ENCODE measurements around the gene BICC1. TPM values are rescaled to one million over a fixed set of nuclear protein-coding genes. Genes with fewer than 3 reads are reported as not detected.
A peak's percentile ranks its signal among the peaks of the same experiment; 100 is the strongest.

BICC1 gene
- total and polyA plus RNA-seq, 2 of the 13 experiments (the other 11 are each of a cell fraction or from before 2014, with no cell fraction given): 0.18 to 1.5 TPM

DNA sequence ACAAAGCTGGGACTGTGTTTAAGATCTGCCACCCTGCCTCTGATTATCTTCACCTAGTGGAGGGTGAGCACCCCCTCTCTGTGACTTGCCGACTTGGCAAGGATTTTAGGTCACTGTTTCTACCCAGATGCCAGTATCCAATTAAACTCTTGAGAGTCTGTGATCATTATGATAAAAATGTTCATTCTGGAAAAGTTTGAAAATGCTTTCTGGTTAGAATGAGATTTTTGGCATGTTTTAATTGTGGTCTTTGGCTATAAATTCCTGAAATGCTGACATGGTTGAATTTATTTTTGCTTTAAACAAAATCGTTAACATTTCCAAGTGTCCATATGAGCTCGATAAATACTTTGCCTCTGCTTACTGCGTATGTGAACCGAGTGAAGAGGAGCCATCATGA, 221.4 kb downstream of the BICC1 start:
- Histone ChIP-seq H2AFZ (ENCODE audit: low read length) (no peak overlapping the region), H3K9me3 (ENCODE audit: low read length) (peaks cover 16% of the 10 kb centered on the region; the same call in 1 of the 2 replicates), H3K27me3 (ENCODE audit: control insufficient read depth in 1 of 2, insufficient read depth in 2 of 2, low read length in 2 of 2) (no peaks in the 10 kb centered on the region), H3K9ac (ENCODE audit: insufficient read depth, low read depth, low read length) (no peak overlapping the region), H3K4me1 (ENCODE audit: insufficient read depth, low read length) (no peaks in the 10 kb centered on the region), H3K79me2 (ENCODE audit: insufficient read depth, low read length) (no peaks in the 10 kb centered on the region), H3K27ac (ENCODE audit: extremely low read length, insufficient read depth, low read length) (no peak overlapping the region), H3K36me3 (replicated peaks in 1 of 2; ENCODE audit: control insufficient read depth in 1 of 2, insufficient read depth in 2 of 2, low read length in 2 of 2) (no peaks in the 10 kb centered on the region), H4K20me1 (ENCODE audit: insufficient read depth, low read length) (no peaks in the 10 kb centered on the region), H3K4me2 (ENCODE audit: low read depth, low read length) (no peak overlapping the region), H3K4me3 (replicated peaks in 1 of 3; ENCODE audit: insufficient read depth in 1 of 3, low read depth in 2 of 3, low read length in 3 of 3) (no peak overlapping the region)
- DNase-seq (ENCODE audit: low spot score) (no peak), ATAC-seq (no peak), FAIRE-seq (no peak)
- 86% methylated on average over 5 of the region's 5 CpGs for WGBS (ENCODE audit: low lambda C conversion rate)
- POLR2A ChIA-PET: no interaction called here
- CTCF ChIA-PET (ENCODE audit: low intra/inter-chr PET ratio, low total read pairs): no interaction called here
- in situ Hi-C loops (cut with HindIII; ENCODE audit: extremely low pct_ligation_motif_present, low pct_unique_long_range_greater_than_20kb) (no loop called here), intact Hi-C loops (cut with micrococcal nuclease; ENCODE audit: unreplicated experiment) (no loop called here)
- BruUV-seq (replicated peaks): no TSS peak
- TF ChIP-seq TOPORS (CRISPR knock-in tag; IDR thresholded peaks at IDR 0.05) (no peak), ZNF564 (CRISPR knock-in tag; IDR thresholded peaks at IDR 0.05) (no peak), HNF4A (CRISPR knock-in tag; IDR thresholded peaks at IDR 0.05) (no peak), ZSCAN30 (CRISPR knock-in tag; IDR thresholded peaks at IDR 0.05) (no peak), MAFF (IDR thresholded peaks at IDR 0.05; ENCODE audit: low read depth, low read length) (peak; percentile 54; the same call in 1 of the 2 replicates), MAFK (conservative IDR thresholded peaks at IDR 0.05 in 1 of 2, IDR thresholded peaks at IDR 0.05 in 1 of 2; ENCODE audit: low read length in 2 of 2) (peak in 1 of 2 experiments; percentile 76; a peak in 3 of 4 replicates)
- TF ChIP-seq, protein P1, sequence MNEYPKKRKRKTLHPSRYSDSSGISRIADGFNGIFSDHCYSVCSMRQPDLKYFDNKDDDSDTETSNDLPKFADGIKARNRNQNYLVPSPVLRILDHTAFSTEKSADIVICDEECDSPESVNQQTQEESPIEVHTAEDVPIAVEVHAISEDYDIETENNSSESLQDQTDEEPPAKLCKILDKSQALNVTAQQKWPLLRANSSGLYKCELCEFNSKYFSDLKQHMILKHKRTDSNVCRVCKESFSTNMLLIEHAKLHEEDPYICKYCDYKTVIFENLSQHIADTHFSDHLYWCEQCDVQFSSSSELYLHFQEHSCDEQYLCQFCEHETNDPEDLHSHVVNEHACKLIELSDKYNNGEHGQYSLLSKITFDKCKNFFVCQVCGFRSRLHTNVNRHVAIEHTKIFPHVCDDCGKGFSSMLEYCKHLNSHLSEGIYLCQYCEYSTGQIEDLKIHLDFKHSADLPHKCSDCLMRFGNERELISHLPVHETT (CRISPR knock-in tag; conservative IDR thresholded peaks at IDR 0.05): no peak

DNA sequence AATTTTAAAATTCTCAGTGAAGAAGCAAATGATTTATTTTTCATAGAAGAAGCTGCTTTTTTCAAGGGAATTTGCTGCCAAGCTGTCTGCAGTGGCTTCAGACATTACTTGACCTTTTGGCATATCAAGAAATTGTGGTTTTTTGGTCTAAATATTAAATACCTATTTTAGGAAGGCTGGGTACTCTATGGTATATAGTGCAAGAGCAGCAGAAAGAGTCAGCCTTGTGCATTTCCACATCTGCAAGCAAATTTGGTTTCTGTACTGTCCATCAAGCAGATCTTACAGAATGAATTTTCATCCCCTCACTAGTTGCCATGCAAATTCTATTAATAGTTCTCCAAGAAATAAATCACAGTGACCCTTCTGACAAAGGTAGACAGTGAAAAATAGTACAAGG, 222.0 kb downstream of the BICC1 start:
- DNase-seq (ENCODE audit: low spot score) (no peak), ATAC-seq (no peak), FAIRE-seq (no peak)
- H3K4me1 ChIP-seq (ENCODE audit: insufficient read depth, low read length): no peaks in the 10 kb centered on the region
- H3K4me2 ChIP-seq (ENCODE audit: low read depth, low read length): no peak overlapping the region
- no peak overlapping the region for H2AFZ ChIP-seq (ENCODE audit: low read length)
- no peaks in the 10 kb centered on the region for H3K27me3 ChIP-seq (ENCODE audit: control insufficient read depth in 1 of 2, insufficient read depth in 2 of 2, low read length in 2 of 2)
- H3K36me3 ChIP-seq (replicated peaks in 1 of 2; ENCODE audit: control insufficient read depth in 1 of 2, insufficient read depth in 2 of 2, low read length in 2 of 2): no peaks in the 10 kb centered on the region
- POLR2A ChIA-PET: no interaction called here
- BruUV-seq (replicated peaks): no TSS peak
- no peaks in the 10 kb centered on the region for H3K79me2 ChIP-seq (ENCODE audit: insufficient read depth, low read length)
- TF ChIP-seq, protein P2, sequence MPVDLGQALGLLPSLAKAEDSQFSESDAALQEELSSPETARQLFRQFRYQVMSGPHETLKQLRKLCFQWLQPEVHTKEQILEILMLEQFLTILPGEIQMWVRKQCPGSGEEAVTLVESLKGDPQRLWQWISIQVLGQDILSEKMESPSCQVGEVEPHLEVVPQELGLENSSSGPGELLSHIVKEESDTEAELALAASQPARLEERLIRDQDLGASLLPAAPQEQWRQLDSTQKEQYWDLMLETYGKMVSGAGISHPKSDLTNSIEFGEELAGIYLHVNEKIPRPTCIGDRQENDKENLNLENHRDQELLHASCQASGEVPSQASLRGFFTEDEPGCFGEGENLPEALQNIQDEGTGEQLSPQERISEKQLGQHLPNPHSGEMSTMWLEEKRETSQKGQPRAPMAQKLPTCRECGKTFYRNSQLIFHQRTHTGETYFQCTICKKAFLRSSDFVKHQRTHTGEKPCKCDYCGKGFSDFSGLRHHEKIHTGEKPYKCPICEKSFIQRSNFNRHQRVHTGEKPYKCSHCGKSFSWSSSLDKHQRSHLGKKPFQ (CRISPR knock-in tag; IDR thresholded peaks at IDR 0.05; ENCODE audit: insufficient replicate concordance): no peak
- TF ChIP-seq CREM (IDR thresholded peaks at IDR 0.05): no peak
- TF ChIP-seq CREM (CRISPR knock-in tag; IDR thresholded peaks at IDR 0.05): no peak
- no peak for TF ChIP-seq RBAK (CRISPR knock-in tag; IDR thresholded peaks at IDR 0.05)
- no peak for TF ChIP-seq ZNF550 (CRISPR knock-in tag; IDR thresholded peaks at IDR 0.05; ENCODE audit: borderline replicate concordance)
- no peak for TF ChIP-seq TBP (CRISPR knock-in tag; IDR thresholded peaks at IDR 0.05)
- no peak for TF ChIP-seq RFXAP (CRISPR knock-in tag; IDR thresholded peaks at IDR 0.05; ENCODE audit: borderline replicate concordance)
- TF ChIP-seq ZNF607 (CRISPR knock-in tag; IDR thresholded peaks at IDR 0.05; ENCODE audit: borderline replicate concordance): no peak
- TF ChIP-seq, protein P3, sequence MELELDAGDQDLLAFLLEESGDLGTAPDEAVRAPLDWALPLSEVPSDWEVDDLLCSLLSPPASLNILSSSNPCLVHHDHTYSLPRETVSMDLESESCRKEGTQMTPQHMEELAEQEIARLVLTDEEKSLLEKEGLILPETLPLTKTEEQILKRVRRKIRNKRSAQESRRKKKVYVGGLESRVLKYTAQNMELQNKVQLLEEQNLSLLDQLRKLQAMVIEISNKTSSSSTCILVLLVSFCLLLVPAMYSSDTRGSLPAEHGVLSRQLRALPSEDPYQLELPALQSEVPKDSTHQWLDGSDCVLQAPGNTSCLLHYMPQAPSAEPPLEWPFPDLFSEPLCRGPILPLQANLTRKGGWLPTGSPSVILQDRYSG (CRISPR knock-in tag; IDR thresholded peaks at IDR 0.05): no peak
- no peak overlapping the region for H3K4me3 ChIP-seq (replicated peaks in 1 of 3; ENCODE audit: insufficient read depth in 1 of 3, low read depth in 2 of 3, low read length in 3 of 3)
- no peak overlapping the region for H3K27ac ChIP-seq (ENCODE audit: extremely low read length, insufficient read depth, low read length)
- intact Hi-C loops (cut with micrococcal nuclease; ENCODE audit: unreplicated experiment): no loop called here
- no peak overlapping the region for H3K9ac ChIP-seq (ENCODE audit: insufficient read depth, low read depth, low read length)
- in situ Hi-C loops (cut with HindIII; ENCODE audit: extremely low pct_ligation_motif_present, low pct_unique_long_range_greater_than_20kb): no loop called here
- no peaks in the 10 kb centered on the region for H4K20me1 ChIP-seq (ENCODE audit: insufficient read depth, low read length)
- H3K9me3 ChIP-seq (ENCODE audit: low read length): peaks cover 16% of the 10 kb centered on the region; the same call in 1 of the 2 replicates
- CTCF ChIA-PET (ENCODE audit: low intra/inter-chr PET ratio, low total read pairs): no interaction called here
